SH-SY5Y (cell line): Measurements from ENCODE around the gene RET.

ENCODE experiments used
- GATA2 ChIP-seq: IDR thresholded peaks from 2 replicates; pipeline ENCODE4 v1.6.1; 2011; ENCODE audit warnings: mild to moderate bottlenecking, low read depth, low read length
- GATA3 ChIP-seq: IDR thresholded peaks from 2 replicates; pipeline ENCODE4 v1.6.1; 2011; ENCODE audit warnings: low read depth, mild to moderate bottlenecking, low read length, moderate library complexity

DNA sequence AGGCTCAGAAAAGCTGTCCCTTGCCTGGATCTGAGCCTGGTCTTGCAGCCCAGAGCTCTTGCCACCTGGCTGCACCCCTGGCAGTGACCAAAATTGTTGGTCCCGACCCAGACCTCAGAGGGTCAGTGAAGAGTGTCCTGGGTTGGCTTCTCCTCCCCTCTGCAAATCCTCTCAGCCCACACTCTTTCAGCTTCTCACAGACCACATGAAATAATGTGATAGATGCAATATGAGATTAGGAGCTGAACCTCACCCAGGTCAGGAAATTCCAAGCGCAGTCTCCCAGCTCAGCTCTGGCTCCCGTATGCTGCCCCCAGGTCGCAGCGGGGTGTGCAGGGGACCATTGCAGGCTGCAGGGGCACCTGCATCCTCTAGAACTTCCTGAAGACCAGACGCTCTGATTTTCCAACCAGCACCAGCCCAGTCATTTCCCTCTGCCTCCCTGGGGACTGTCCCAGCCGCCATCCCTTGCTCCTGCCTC is 19.6 kb upstream of the RET start:
- TF ChIP-seq GATA2: peak; percentile 68
- no peak for TF ChIP-seq GATA3
